WTC11 (cell line): ENCODE results near the gene TXNRD2. TPM values are rescaled to one million over a fixed set of nuclear protein-coding genes. Genes with fewer than 3 reads are reported as not detected.

Experiments
- ATAC-seq: fragments of 200-7000 bp; cut with Tn5 transposase; 2 replicates; pipeline ENCODE4 v1.10.0; 2021; ENCODE audit warnings: mild to moderate bottlenecking, moderate library complexity
- CTCF ChIA-PET: fragments of 300-600 bp; sonication (Branson Sonifier 250); formaldehyde crosslinking; loops from one replicate; lab custom pipeline; 2021; ENCODE audit warnings: antibody characterized with exemption; lab: Charles Lee
- POLR2A ChIA-PET: fragments of 350-600 bp; sonication (Branson Sonifier 250); formaldehyde crosslinking; loops from one replicate; lab custom pipeline; 2021; ENCODE audit warnings: antibody characterized with exemption; lab: Charles Lee
- DNase-seq: peaks from one replicate; pipeline ENCODE4 v3.0.0; 2021; ENCODE audit warnings: low spot score
- H3K27ac Mint-ChIP-seq: 2 replicates; pipeline ENCODE4 v1.8.0; 2021; ENCODE audit warnings: mixed read lengths
- H3K27me3 Mint-ChIP-seq: 2 replicates; pipeline ENCODE4 v1.8.0; 2021; ENCODE audit warnings: low read depth, mild to moderate bottlenecking, moderate library complexity, mixed read lengths
- H3K36me3 Mint-ChIP-seq: 2 replicates; pipeline ENCODE4 v1.8.0; 2021; ENCODE audit warnings: mixed read lengths
- H3K4me1 Mint-ChIP-seq: 2 replicates; pipeline ENCODE4 v1.8.0; 2022; ENCODE audit warnings: mixed read lengths
- H3K4me3 Mint-ChIP-seq: 2 replicates; pipeline ENCODE4 v1.8.0; 2021; ENCODE audit warnings: mild to moderate bottlenecking, moderate library complexity, mixed read lengths
- H3K9me3 Mint-ChIP-seq: 2 replicates; pipeline ENCODE4 v1.8.0; 2021; ENCODE audit warnings: mixed read lengths
- ARID4B ChIP-seq: sonication (generic); formaldehyde crosslinking; IDR thresholded peaks from 2 replicates; pipeline ENCODE4 v1.8.0; 2023; ENCODE audit warnings: missing genetic modification reagents, mild to moderate bottlenecking, borderline replicate concordance
- CREM ChIP-seq: sonication (generic); formaldehyde crosslinking; IDR thresholded peaks from 2 replicates; pipeline ENCODE4 v1.8.1; 2022; ENCODE audit warnings: mild to moderate bottlenecking, missing genetic modification reagents, moderate library complexity
- CTCF ChIP-seq: fragments of 200-600 bp; IDR thresholded peaks from 2 replicates; pipeline ENCODE4 v1.8.0; 2022; ENCODE audit warnings: antibody characterized with exemption
- E2F4 ChIP-seq: sonication (generic); formaldehyde crosslinking; IDR thresholded peaks from 2 replicates; pipeline ENCODE4 v1.8.1; 2022; ENCODE audit warnings: low read depth, mild to moderate bottlenecking, moderate library complexity, missing genetic modification reagents, borderline replicate concordance
- E2F5 ChIP-seq: sonication (generic); formaldehyde crosslinking; IDR thresholded peaks from 2 replicates; pipeline ENCODE4 v1.8.1; 2022; ENCODE audit warnings: mild to moderate bottlenecking, moderate library complexity, missing genetic modification reagents
- EMX1 ChIP-seq: fragments of 250-450 bp; sonication (Bioruptor Pico); IDR thresholded peaks from 2 replicates; pipeline ENCODE4 v1.8.0; 2021; ENCODE audit warnings: mild to moderate bottlenecking
- ERG ChIP-seq: fragments of 250-450 bp; sonication (Bioruptor Pico); IDR thresholded peaks from 2 replicates; pipeline ENCODE4 v1.8.0; 2021; ENCODE audit warnings: mild to moderate bottlenecking
- IRF1 ChIP-seq: sonication (generic); formaldehyde crosslinking; IDR thresholded peaks from 2 replicates; pipeline ENCODE4 v1.8.0; 2023; ENCODE audit warnings: missing genetic modification reagents
- IRF2 ChIP-seq: sonication (generic); formaldehyde crosslinking; IDR thresholded peaks from 2 replicates; pipeline ENCODE4 v1.8.0; 2022; ENCODE audit warnings: low read depth, missing genetic modification reagents, borderline replicate concordance
- JUN ChIP-seq: sonication (generic); formaldehyde crosslinking; IDR thresholded peaks from 2 replicates; pipeline ENCODE4 v1.8.0; 2023; ENCODE audit warnings: mild to moderate bottlenecking, missing genetic modification reagents
- KAT7 ChIP-seq: sonication (generic); formaldehyde crosslinking; IDR thresholded peaks from 2 replicates; pipeline ENCODE4 v1.8.1; 2023; ENCODE audit warnings: missing genetic modification reagents, mild to moderate bottlenecking, borderline replicate concordance
- PRRX2 ChIP-seq: fragments of 250-450 bp; sonication (Bioruptor Pico); IDR thresholded peaks from 2 replicates; pipeline ENCODE4 v1.8.0; 2021; ENCODE audit warnings: mild to moderate bottlenecking
- RORB ChIP-seq: fragments of 250-450 bp; sonication (Bioruptor Pico); IDR thresholded peaks from 2 replicates; pipeline ENCODE4 v1.9.0; 2021; ENCODE audit warnings: mild to moderate bottlenecking
- USF1 ChIP-seq: sonication (generic); formaldehyde crosslinking; IDR thresholded peaks from 2 replicates; pipeline ENCODE4 v1.8.0; 2022; ENCODE audit warnings: mild to moderate bottlenecking, missing genetic modification reagents
- ZBTB21 ChIP-seq: sonication (generic); formaldehyde crosslinking; IDR thresholded peaks from 2 replicates; pipeline ENCODE4 v1.8.1; 2023; ENCODE audit warnings: mild to moderate bottlenecking, missing genetic modification reagents, borderline replicate concordance
- ZMAT4 ChIP-seq: fragments of 250-450 bp; sonication (Bioruptor Pico); IDR thresholded peaks from 2 replicates; pipeline ENCODE4 v1.9.0; 2021; ENCODE audit warnings: mild to moderate bottlenecking
- ZNF219 ChIP-seq: sonication (generic); formaldehyde crosslinking; IDR thresholded peaks from 2 replicates; pipeline ENCODE4 v1.8.0; 2023; ENCODE audit warnings: missing genetic modification reagents, mild to moderate bottlenecking, borderline replicate concordance
- ZNF263 ChIP-seq: sonication (generic); formaldehyde crosslinking; IDR thresholded peaks from 2 replicates; pipeline ENCODE4 v1.8.1; 2022; ENCODE audit warnings: low read depth, mild to moderate bottlenecking, moderate library complexity, missing genetic modification reagents
- ZNF281 ChIP-seq: sonication (generic); formaldehyde crosslinking; IDR thresholded peaks from 2 replicates; pipeline ENCODE4 v1.8.0; 2023; ENCODE audit warnings: mild to moderate bottlenecking, missing genetic modification reagents
- total RNA-seq: library from RNA; stranded (reverse); gene quantifications from 3 replicates; pipeline ENCODE4 v1.2.3, GENCODE V29; 2021

The TXNRD2 gene
- total RNA-seq, 1 experiment from 2014 or later, result 15.9 TPM

GRCh38 chr22:19852177-19852781 is 89.3 kb downstream of the TXNRD2 start (continued):
- TF ChIP-seq ERG, result no peak
- TF ChIP-seq CTCF, result no peak
- TF ChIP-seq EMX1 (CRISPR knock-in tag), result no peak
- no peak for TF ChIP-seq E2F5
- TF ChIP-seq CREM (CRISPR knock-in tag), result no peak
- TF ChIP-seq USF1, result no peak
- TF ChIP-seq, all 79 proteins: peak for 0

GRCh38 chr22:19851291-19852176 is 90.1 kb downstream of the TXNRD2 start:
- H3K36me3 Mint-ChIP-seq, result peaks cover 36% of the 10 kb centered on the region
- H3K27ac Mint-ChIP-seq, result no peak overlapping the region
- peaks cover 9% of the 10 kb centered on the region for H3K9me3 Mint-ChIP-seq
- CTCF ChIA-PET, result interaction anchor here (0.7 to 2.0 kb wide), 2 partner anchors 59 to 96 kb away, joined by 3 to 5 read pairs; no protein-coding TSS in a partner anchor
- ATAC-seq, result no peak
- H3K4me1 Mint-ChIP-seq, result peaks cover 26% of the 10 kb centered on the region
- POLR2A ChIA-PET, result no interaction called here
- peak overlapping the region; percentile 88; the same call in 1 of the 2 replicates for H3K4me3 Mint-ChIP-seq
- no peaks in the 10 kb centered on the region for H3K27me3 Mint-ChIP-seq
- no peak for DNase-seq
- TF ChIP-seq JUN (CRISPR knock-in tag), result no peak
- TF ChIP-seq ZNF263 (CRISPR knock-in tag), result no peak
- no peak for TF ChIP-seq ARID4B (CRISPR knock-in tag)
- no peak for TF ChIP-seq IRF1 (CRISPR knock-in tag)
- no peak for TF ChIP-seq IRF2 (CRISPR knock-in tag)
- no peak for TF ChIP-seq KAT7 (CRISPR knock-in tag)
- TF ChIP-seq ZBTB21 (CRISPR knock-in tag), result no peak
- no peak for TF ChIP-seq E2F4 (CRISPR knock-in tag)
- TF ChIP-seq ZMAT4, result no peak
- TF ChIP-seq ZNF281 (CRISPR knock-in tag), result no peak
- TF ChIP-seq RORB (CRISPR knock-in tag), result no peak
- TF ChIP-seq ZNF219 (CRISPR knock-in tag), result no peak
- TF ChIP-seq CREM (CRISPR knock-in tag), result no peak
- no peak for TF ChIP-seq PRRX2 (CRISPR knock-in tag)
